Choroid plexus epithelial cell (primary cell): Measurements from ENCODE around the gene HRH2.
"Not testable (repeated sequence)": the region's sequence is repeated elsewhere in the genome, so short reads cannot be mapped to it uniquely, and the experiment has no call there.

Experiments used
- DNase-seq: peaks from one replicate; pipeline ENCODE4 v3.0.0-alpha.2; 2010; ENCODE audit warnings: low read depth
- H3K4me3 ChIP-seq: 2 replicates; pipeline ENCODE4 v1.5.1; 2011; ENCODE audit warnings: low read depth, mild to moderate bottlenecking, control low read depth, low read length, moderate library complexity
- TF ChIP-seq, protein P1 (sequence below): conservative IDR thresholded peaks from 2 replicates; pipeline ENCODE4 v1.5.1; 2011; ENCODE audit warnings: low read depth, mild to moderate bottlenecking, control low read depth, inconsistent platforms, low read length, moderate library complexity

HRH2 gene

GRCh38 chr5:175657593-175658271 is at the start of gene HRH2:
Gene HRH2, plus strand, starts transcription at chr5:175658071. Its CDS starts 25,163 bp downstream, at chr5:175683234.
- H3K4me3 ChIP-seq = no peak within 1 kb of the TSS
- DNase-seq = peak; percentile 4
- TF ChIP-seq, protein P1, sequence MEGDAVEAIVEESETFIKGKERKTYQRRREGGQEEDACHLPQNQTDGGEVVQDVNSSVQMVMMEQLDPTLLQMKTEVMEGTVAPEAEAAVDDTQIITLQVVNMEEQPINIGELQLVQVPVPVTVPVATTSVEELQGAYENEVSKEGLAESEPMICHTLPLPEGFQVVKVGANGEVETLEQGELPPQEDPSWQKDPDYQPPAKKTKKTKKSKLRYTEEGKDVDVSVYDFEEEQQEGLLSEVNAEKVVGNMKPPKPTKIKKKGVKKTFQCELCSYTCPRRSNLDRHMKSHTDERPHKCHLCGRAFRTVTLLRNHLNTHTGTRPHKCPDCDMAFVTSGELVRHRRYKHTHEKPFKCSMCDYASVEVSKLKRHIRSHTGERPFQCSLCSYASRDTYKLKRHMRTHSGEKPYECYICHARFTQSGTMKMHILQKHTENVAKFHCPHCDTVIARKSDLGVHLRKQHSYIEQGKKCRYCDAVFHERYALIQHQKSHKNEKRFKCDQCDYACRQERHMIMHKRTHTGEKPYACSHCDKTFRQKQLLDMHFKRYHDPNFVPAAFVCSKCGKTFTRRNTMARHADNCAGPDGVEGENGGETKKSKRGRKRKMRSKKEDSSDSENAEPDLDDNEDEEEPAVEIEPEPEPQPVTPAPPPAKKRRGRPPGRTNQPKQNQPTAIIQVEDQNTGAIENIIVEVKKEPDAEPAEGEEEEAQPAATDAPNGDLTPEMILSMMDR = no peak

DNA sequence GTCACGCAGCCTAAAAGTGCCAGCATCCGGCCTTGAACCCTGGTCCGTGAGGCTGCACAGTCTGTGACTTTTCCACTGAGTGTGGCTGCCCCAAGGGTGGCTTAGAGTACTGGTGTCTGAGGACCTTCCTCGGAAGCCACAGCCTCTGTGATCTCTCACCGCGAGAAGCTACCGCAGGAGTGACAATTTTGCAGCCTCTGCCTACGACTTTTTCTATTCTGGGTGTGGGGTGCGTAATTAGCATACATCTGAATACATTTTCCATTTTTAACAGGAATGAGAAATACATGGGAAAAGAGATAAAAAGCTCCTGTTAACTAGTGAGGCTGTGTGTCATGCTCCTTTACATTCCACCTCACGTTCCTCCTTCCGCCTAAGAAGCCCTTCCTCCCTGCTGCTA is 48.3 kb upstream of the HRH2 start:
- TF ChIP-seq, protein P1 = no peak
- no peak overlapping the region for H3K4me3 ChIP-seq
- no peak for DNase-seq

- H3K4me3 ChIP-seq = no peak overlapping the region
- TF ChIP-seq, protein P1 = no peak
- no peak for DNase-seq
Measured at GRCh38 chr5:175610381-175610780, 47.5 kb upstream of the HRH2 start.

DNA sequence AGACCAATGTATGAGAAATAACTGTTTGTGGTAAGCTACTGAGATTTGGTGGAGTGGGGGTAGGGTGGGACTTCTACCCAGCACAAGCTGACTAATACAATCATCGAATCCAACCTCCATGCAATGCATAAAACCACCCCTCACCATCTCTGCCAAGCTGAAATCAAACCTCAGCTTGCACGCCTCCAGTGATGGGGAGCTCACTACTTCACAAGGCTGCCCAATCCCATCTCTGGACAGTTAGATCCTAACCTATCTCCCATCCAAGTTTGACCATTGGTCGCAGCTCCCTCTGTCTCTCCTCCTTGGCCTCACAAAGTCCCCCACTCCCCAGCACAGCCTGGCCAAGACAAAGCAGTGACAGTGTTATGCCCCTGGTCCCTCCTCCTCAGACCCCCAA is 47.0 kb upstream of the HRH2 start:
- DNase-seq = no peak
- TF ChIP-seq, protein P1 = no peak
- H3K4me3 ChIP-seq = no peak overlapping the region

GRCh38 chr5:175614223-175614815 is 43.6 kb upstream of the HRH2 start:
- TF ChIP-seq, protein P1 = no peak
- no peak for DNase-seq
- H3K4me3 ChIP-seq = no peak overlapping the region

DNA sequence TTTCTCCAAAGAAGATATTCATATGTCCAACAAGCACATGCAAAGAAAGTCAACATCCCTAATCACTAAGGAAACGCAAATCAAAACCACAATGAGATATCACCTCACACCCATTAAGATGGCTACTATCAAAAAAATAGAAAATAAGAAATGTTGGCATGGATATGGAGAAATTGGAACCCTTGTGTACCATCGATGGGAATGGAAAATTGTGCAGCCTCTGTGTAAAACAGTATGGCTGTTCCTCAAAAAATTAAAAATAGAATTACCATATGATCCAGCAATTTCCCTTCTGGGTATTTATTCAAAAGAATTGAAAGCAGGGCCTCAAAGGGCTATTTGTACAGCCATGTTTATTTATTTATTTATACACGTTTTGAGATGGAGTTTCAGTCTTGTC is 43.0 kb upstream of the HRH2 start:
- TF ChIP-seq, protein P1 = no peak
- no peak for DNase-seq
- H3K4me3 ChIP-seq = no peak overlapping the region

DNA sequence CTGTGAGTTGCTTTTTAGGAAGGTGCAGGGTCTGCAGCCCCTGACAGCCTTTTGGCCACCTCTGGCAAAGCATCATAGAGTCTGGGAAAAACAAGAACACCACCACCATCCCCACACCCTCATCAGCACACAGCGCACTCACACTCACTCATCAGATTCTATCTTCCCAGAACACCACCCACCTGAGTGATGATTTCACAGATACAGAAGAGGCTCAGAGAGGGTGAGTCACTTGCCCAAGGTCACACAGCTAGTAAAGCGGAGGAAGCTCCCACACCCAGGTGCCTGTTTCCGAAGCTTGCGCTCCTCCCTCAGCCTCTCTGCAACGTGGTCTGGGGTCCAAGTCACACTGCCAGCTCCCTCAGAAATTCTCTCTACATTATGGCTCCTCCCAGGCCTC is 41.8 kb upstream of the HRH2 start:
- H3K4me3 ChIP-seq = no peak overlapping the region
- DNase-seq = no peak

GRCh38 chr5:175616527-175616926 is 41.3 kb upstream of the HRH2 start:
- not testable (repeated sequence) for H3K4me3 ChIP-seq

More for the DNA sequence above, 41.8 kb upstream of the HRH2 start:
- TF ChIP-seq, protein P1 = no peak

More at GRCh38 chr5:175616527-175616926, 41.3 kb upstream of the HRH2 start:
- DNase-seq = not testable (repeated sequence)
